Fibroblast of skin of back (primary cell): Measurements from ENCODE around the gene ELP5.
A peak's percentile ranks its signal among the peaks of the same experiment; 100 is the strongest.

Experiments used
- DNase-seq: peaks from one replicate; pipeline ENCODE4 v3.0.0-alpha.2; 2013

The ELP5 gene

GRCh38 chr17:7219229-7219811, 32.7 kb upstream of the ELP5 start:
- DNase-seq = no peak

- DNase-seq = peak; percentile 87
Measured at GRCh38 chr17:7219812-7220592, 32.0 kb upstream of the ELP5 start, which contains the start of the genes ACADVL and DLG4. Gene ACADVL (plus strand): TSS chr17:7219938. CDS start chr17:7219985, 47 bp downstream. Gene DLG4 (minus strand): TSS chr17:7219836.

GRCh38 chr17:7220593-7221277, 31.3 kb upstream of the ELP5 start:
- peak; percentile 58 for DNase-seq

- no peak for DNase-seq
Measured at GRCh38 chr17:7221278-7222092, 30.5 kb upstream of the ELP5 start.

GRCh38 chr17:7222093-7222971, 29.7 kb upstream of the ELP5 start:
- no peak for DNase-seq

GRCh38 chr17:7222972-7223292, 29.1 kb upstream of the ELP5 start:
- DNase-seq = no peak

GRCh38 chr17:7223375-7223774, 28.6 kb upstream of the ELP5 start:
- DNase-seq = no peak

GRCh38 chr17:7224110-7224509, 27.9 kb upstream of the ELP5 start:
- no peak for DNase-seq

GRCh38 chr17:7224661-7225111, 27.3 kb upstream of the ELP5 start:
- no peak for DNase-seq

GRCh38 chr17:7225711-7226331, 26.2 kb upstream of the ELP5 start:
- DNase-seq = no peak

GRCh38 chr17:7226721-7227710, 25.0 kb upstream of the ELP5 start:
- DNase-seq = no peak

- no peak for DNase-seq
Measured at GRCh38 chr17:7228920-7229319, 23.1 kb upstream of the ELP5 start.

- no peak for DNase-seq
Measured at GRCh38 chr17:7229504-7229903, 22.5 kb upstream of the ELP5 start.

- no peak for DNase-seq
Measured at GRCh38 chr17:7232114-7232513, 19.9 kb upstream of the ELP5 start.

- DNase-seq = peak; percentile 46
Measured at GRCh38 chr17:7233701-7234082, 18.3 kb upstream of the ELP5 start.

GRCh38 chr17:7234083-7234951, 17.7 kb upstream of the ELP5 start, which contains the start of gene DVL2:
Gene DVL2 (minus strand): TSS chr17:7234517. CDS start chr17:7234262, 255 bp downstream.
- DNase-seq = peak; percentile 93

GRCh38 chr17:7235693-7236665, 16.0 kb upstream of the ELP5 start:
- DNase-seq = no peak

GRCh38 chr17:7236808-7237207, 15.2 kb upstream of the ELP5 start:
- no peak for DNase-seq
